22Rv1 (cell line): ENCODE measurements around the gene FLAD1.

Source experiments
- ZFX ChIP-seq: fragments of 450-650 bp; IDR thresholded peaks from 2 replicates; pipeline ENCODE4 v1.6.1; 2017; ENCODE audit warnings: antibody characterized with exemption, borderline replicate concordance
- TF ChIP-seq, protein P1 (sequence below): fragments of 450-650 bp; IDR thresholded peaks from 2 replicates; pipeline ENCODE4 v1.5.1; 2017; ENCODE audit warnings: mild to moderate bottlenecking

DNA sequence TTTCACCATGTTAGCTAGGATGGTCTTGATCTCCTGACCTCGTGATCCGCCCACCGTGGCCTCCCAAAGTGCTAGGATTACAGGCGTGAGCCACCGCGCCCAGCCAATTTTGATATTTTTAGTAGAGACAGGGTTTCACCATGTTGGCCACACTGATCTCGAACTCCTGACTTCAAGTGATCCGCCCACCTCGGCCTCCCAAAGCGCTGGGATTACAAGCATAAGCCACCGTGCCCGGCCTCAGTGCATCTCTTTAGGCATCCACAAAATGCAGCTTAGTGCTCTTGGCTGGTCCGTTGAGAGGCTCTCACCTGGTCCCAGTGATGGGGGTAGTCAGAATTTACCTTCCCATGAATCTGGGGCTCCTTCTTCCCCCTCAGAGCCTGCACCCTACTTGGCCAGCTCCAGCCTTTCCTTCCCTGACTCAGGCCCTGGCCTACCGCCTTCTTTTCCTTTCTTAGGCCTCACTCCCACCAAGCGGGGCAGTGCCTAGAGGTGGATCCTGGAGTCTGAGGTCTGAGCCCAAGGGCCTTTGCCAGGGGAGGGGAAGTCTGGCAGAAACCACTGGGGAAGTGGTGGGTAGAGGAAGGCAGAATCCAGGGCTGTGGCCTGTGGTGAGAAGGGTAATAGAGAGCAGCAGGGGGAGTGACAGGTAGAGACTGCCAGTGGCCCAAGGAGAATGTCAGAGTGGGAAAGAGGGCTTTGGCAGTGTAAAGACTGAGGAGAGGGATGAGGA is 14.0 kb downstream of the FLAD1 start:
- TF ChIP-seq, protein P1, sequence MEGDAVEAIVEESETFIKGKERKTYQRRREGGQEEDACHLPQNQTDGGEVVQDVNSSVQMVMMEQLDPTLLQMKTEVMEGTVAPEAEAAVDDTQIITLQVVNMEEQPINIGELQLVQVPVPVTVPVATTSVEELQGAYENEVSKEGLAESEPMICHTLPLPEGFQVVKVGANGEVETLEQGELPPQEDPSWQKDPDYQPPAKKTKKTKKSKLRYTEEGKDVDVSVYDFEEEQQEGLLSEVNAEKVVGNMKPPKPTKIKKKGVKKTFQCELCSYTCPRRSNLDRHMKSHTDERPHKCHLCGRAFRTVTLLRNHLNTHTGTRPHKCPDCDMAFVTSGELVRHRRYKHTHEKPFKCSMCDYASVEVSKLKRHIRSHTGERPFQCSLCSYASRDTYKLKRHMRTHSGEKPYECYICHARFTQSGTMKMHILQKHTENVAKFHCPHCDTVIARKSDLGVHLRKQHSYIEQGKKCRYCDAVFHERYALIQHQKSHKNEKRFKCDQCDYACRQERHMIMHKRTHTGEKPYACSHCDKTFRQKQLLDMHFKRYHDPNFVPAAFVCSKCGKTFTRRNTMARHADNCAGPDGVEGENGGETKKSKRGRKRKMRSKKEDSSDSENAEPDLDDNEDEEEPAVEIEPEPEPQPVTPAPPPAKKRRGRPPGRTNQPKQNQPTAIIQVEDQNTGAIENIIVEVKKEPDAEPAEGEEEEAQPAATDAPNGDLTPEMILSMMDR, result no peak
- no peak for TF ChIP-seq ZFX
